GM06990 (cell line): Measurements from ENCODE around the gene POU6F2.

Experiments used
- DNase-seq: peaks from one replicate; pipeline ENCODE4 v3.0.0-alpha.2; 2011; ENCODE audit not compliant: insufficient read length; ENCODE audit errors: extremely low read depth
- H3K27me3 ChIP-seq: replicated peaks from 2 replicates; pipeline ENCODE4 v1.6.0; 2011; ENCODE audit warnings: low read length; ENCODE audit not compliant: control insufficient read depth, insufficient read depth
- H3K36me3 ChIP-seq: 2 replicates; pipeline ENCODE4 v1.5.1; 2011; ENCODE audit warnings: low read length; ENCODE audit not compliant: control insufficient read depth, insufficient read depth
- H3K4me3 ChIP-seq: replicated peaks from 2 replicates; pipeline ENCODE4 v1.5.1; 2011; ENCODE audit warnings: low read depth, mild to moderate bottlenecking, control low read depth, low read length
- CTCF ChIP-seq: IDR thresholded peaks from 2 replicates; pipeline ENCODE4 v1.5.1; 2011; ENCODE audit warnings: low read length, control low read depth, mild to moderate bottlenecking, inconsistent platforms; ENCODE audit not compliant: insufficient read depth, poor library complexity, severe bottlenecking

Gene POU6F2

DNA sequence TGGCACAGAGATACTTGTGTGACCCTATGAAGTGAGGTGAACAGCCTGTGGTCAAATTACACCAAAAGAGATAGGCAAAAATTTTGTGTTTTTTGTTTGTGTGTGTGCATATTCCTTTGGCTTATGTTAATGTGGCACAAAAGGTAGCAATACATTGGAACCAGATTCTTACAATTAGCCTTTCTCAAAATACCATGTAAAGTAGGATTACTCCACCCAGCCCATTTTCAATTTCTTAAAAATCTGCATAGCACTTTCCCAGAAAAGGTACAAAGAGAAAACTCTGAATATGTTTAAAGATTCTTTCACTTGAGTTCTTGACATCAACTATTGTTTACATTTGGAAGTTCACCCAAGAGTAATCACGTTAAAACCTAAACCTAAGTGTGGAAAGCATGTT, 431.2 kb downstream of the POU6F2 start:
- Histone ChIP-seq H3K27me3 (no peaks in the 10 kb centered on the region), H3K4me3 (no peak overlapping the region), H3K36me3 (no peaks in the 10 kb centered on the region)
- no peak for TF ChIP-seq CTCF
- DNase-seq = no peak

GRCh38 chr7:39410582-39410981, 432.9 kb downstream of the POU6F2 start:
- Histone ChIP-seq H3K36me3 (no peaks in the 10 kb centered on the region), H3K27me3 (no peaks in the 10 kb centered on the region), H3K4me3 (no peak overlapping the region)
- TF ChIP-seq CTCF = no peak
- DNase-seq = no peak

DNA sequence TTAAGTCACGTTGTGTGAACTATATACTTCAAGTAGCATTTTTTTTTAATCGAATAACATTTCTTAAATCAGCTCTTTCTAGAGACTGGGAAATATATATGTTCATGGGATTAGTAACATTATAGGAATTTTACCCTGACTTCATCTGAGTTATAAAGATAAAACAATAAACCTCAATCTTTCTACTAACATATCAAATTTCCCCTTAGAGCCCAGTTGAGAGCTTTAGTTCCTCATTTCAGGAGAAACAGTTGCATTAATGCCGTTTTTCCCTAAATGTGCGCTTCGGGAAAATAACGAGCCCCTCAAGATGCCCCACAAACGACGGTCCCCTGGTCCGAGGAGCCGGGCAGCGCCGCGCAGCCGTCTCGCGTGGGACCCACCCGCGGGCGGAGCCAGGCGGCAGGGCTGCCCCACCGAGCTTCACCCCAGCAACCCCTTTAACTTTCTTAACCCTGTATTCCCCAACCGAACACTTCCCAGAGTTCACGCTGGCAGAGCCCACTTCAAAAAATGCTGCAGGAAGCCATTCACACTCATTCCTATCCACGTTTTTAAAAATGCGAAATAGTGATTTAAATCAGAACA, 436.0 kb downstream of the POU6F2 start:
- DNase-seq = peak; percentile 7
- Histone ChIP-seq H3K4me3 (peak overlapping the region; percentile 57), H3K27me3 (no peaks in the 10 kb centered on the region; the same call in 1 of the 2 replicates), H3K36me3 (no peaks in the 10 kb centered on the region)
- TF ChIP-seq CTCF = no peak

DNA sequence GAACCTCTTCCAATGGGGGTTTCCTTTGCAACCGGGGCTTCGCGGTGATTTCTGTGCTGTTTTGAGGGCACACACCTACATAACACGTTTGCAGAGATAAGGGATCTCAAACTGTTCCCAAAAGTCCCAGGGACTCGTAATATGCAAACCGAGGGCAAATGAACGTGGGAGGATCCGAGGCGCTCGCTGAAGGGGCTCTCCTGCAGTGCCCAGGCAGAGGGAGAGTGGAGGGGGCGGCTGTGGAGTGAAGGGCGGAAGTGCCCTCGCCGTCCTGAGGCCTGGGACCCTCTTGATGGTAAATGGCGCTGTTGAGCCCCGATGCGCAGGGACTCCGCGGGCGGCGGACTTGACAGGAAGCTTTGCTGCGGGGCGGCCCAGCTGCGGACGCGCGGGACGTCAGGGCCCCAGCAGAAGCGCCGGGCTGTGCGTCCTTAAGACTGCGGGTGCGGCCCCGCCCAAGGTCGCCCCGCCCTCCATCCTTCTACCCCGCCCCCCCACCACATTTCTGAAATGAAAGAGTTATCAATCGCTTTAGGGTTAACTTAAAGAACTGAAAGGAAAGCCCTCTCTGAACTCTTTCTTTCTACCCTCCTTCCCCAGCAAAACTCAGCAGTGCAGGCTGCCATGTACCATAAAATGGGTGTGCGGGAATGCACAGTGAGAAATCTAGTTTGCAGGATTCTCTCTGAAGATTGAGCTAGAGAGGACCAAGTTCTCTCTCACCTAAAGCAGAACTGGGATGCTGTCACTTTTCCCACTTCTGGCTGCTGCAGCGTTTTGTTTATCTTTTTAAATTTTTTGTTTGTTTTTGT, 436.7 kb downstream of the POU6F2 start:
- Histone ChIP-seq H3K36me3 (no peaks in the 10 kb centered on the region), H3K27me3 (no peaks in the 10 kb centered on the region; the same call in 1 of the 2 replicates), H3K4me3 (peak overlapping the region; percentile 57)
- peak; percentile 76 for DNase-seq
- TF ChIP-seq CTCF = no peak

DNA sequence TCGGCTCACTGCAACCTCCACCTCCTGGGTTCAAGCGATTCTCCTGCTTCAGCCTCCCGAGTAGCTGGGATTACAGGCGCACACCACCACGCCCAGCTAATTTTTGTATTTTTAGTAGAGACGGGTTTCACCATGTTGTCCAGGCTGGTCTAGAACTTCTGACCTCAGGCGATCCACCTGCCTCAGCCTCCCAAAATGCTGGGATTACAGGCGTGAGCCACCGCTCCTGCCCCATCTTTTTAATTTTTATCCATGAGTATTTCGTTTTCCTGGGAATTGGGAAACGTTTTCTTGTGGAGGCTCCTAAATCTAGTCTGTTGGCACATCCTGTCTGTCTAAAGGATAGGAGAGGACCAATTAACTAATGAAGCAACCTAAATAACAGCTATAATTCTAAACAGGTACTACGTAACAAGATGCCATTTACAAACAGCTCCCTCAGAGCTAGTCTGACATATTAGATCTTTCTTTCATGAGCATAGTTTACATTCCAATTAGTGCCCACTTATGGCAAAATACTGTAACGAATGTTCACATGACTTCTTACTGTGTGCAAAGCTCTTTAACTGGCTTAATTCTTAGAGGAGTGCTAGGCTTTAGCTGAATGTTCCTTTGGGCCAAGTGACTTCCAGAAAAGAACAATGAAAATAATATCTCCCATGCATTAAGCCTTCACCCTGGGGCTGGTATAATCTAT, 437.5 kb downstream of the POU6F2 start:
- Histone ChIP-seq H3K4me3 (no peak overlapping the region), H3K27me3 (no peaks in the 10 kb centered on the region; the same call in 1 of the 2 replicates), H3K36me3 (no peaks in the 10 kb centered on the region)
- TF ChIP-seq CTCF = no peak
- DNase-seq = no peak
